ENCODE results near the gene AP1M1. TPM values are rescaled to one million over a fixed set of nuclear protein-coding genes. Genes with fewer than 3 reads are reported as not detected.
A peak's percentile ranks its signal among the peaks of the same experiment; 100 is the strongest.

Gene AP1M1
- total RNA-seq, 1 experiment from 2014 or later, result 102 TPM

GRCh38 chr19:16248380-16249023 is 50.8 kb downstream of the AP1M1 start:
- H3K4me3 ChIP-seq, result no peak overlapping the region
- DNase-seq, result no peak

GRCh38 chr19:16249826-16250404 is 52.2 kb downstream of the AP1M1 start:
- no peak for DNase-seq
- Histone ChIP-seq H3K4me1 (no peaks in the 10 kb centered on the region), H3K9me3 (replicated peaks) (no peaks in the 10 kb centered on the region; the same call in 1 of the 2 replicates), H3K27me3 (no peaks in the 10 kb centered on the region), H3K27ac (no peak overlapping the region), H3K4me3 (no peak overlapping the region), H3K36me3 (no peaks in the 10 kb centered on the region)

More at GRCh38 chr19:16248380-16249023, 50.8 kb downstream of the AP1M1 start:
- Histone ChIP-seq H3K4me1 (no peaks in the 10 kb centered on the region), H3K27me3 (no peaks in the 10 kb centered on the region), H3K36me3 (no peaks in the 10 kb centered on the region), H3K9me3 (replicated peaks) (no peaks in the 10 kb centered on the region), H3K27ac (no peak overlapping the region)

- Histone ChIP-seq H3K27me3 (no peaks in the 10 kb centered on the region), H3K27ac (no peak overlapping the region), H3K9me3 (replicated peaks) (no peaks in the 10 kb centered on the region; the same call in 1 of the 2 replicates), H3K4me3 (no peak overlapping the region), H3K4me1 (no peaks in the 10 kb centered on the region), H3K36me3 (no peaks in the 10 kb centered on the region)
- no peak for DNase-seq
These were observed 54.9 kb downstream of the AP1M1 start for GRCh38 chr19:16252459-16253205.

GRCh38 chr19:16254851-16255408 is 57.2 kb downstream of the AP1M1 start:
- Histone ChIP-seq H3K4me3 (no peak overlapping the region), H3K4me1 (no peaks in the 10 kb centered on the region), H3K9me3 (replicated peaks) (no peaks in the 10 kb centered on the region; the same call in 1 of the 2 replicates), H3K36me3 (no peaks in the 10 kb centered on the region), H3K27ac (no peak overlapping the region), H3K27me3 (no peaks in the 10 kb centered on the region)
- no peak for DNase-seq

GRCh38 chr19:16257509-16258002 is 59.8 kb downstream of the AP1M1 start:
- H3K4me1 ChIP-seq, result no peaks in the 10 kb centered on the region
- H3K36me3 ChIP-seq, result no peaks in the 10 kb centered on the region
- no peak overlapping the region for H3K4me3 ChIP-seq
- H3K27ac ChIP-seq, result no peak overlapping the region
- peaks cover 9% of the 10 kb centered on the region for H3K27me3 ChIP-seq
- no peak for DNase-seq
- H3K9me3 ChIP-seq (replicated peaks), result no peaks in the 10 kb centered on the region; the same call in 1 of the 2 replicates

GRCh38 chr19:16258440-16258903 is 60.8 kb downstream of the AP1M1 start:
- no peaks in the 10 kb centered on the region for H3K36me3 ChIP-seq
- H3K9me3 ChIP-seq (replicated peaks), result no peaks in the 10 kb centered on the region; the same call in 1 of the 2 replicates
- peak; percentile 61 to 65 for DNase-seq
- peak overlapping the region; percentile 36 for H3K27ac ChIP-seq
- H3K4me3 ChIP-seq, result 0 out of 2 replicates have a peak overlapping the region, but pooled peaks have one; percentile 0
- peaks cover 12% of the 10 kb centered on the region for H3K27me3 ChIP-seq
- no peaks in the 10 kb centered on the region for H3K4me1 ChIP-seq

- peaks cover 12% of the 10 kb centered on the region for H3K27me3 ChIP-seq
- H3K36me3 ChIP-seq, result no peaks in the 10 kb centered on the region
- no peak overlapping the region for H3K4me3 ChIP-seq
- H3K9me3 ChIP-seq (replicated peaks), result no peaks in the 10 kb centered on the region; the same call in 1 of the 2 replicates
- H3K4me1 ChIP-seq, result no peaks in the 10 kb centered on the region
- DNase-seq, result no peak
- no peak overlapping the region for H3K27ac ChIP-seq
These were observed 61.9 kb downstream of the AP1M1 start for GRCh38 chr19:16259385-16260159.

- Histone ChIP-seq H3K4me3 (no peak overlapping the region), H3K4me1 (no peaks in the 10 kb centered on the region), H3K36me3 (no peaks in the 10 kb centered on the region), H3K27me3 (peaks cover 12% of the 10 kb centered on the region), H3K9me3 (replicated peaks) (no peaks in the 10 kb centered on the region; the same call in 1 of the 2 replicates), H3K27ac (no peak overlapping the region)
- no peak for DNase-seq
These were observed 62.6 kb downstream of the AP1M1 start for GRCh38 chr19:16260160-16260811.

GRCh38 chr19:16260812-16261161 is 63.1 kb downstream of the AP1M1 start:
- Histone ChIP-seq H3K9me3 (replicated peaks) (no peaks in the 10 kb centered on the region; the same call in 1 of the 2 replicates), H3K4me3 (no peak overlapping the region), H3K36me3 (no peaks in the 10 kb centered on the region), H3K27me3 (peaks cover 12% of the 10 kb centered on the region), H3K27ac (no peak overlapping the region), H3K4me1 (no peaks in the 10 kb centered on the region)
- DNase-seq, result no peak

GRCh38 chr19:16261584-16262368 is 64.1 kb downstream of the AP1M1 start:
- no peak for DNase-seq

GRCh38 chr19:16262618-16263017 is 64.9 kb downstream of the AP1M1 start:
- no peak overlapping the region for H3K4me3 ChIP-seq
- DNase-seq, result no peak
- no peaks in the 10 kb centered on the region for H3K4me1 ChIP-seq
- no peaks in the 10 kb centered on the region; the same call in 1 of the 2 replicates for H3K9me3 ChIP-seq (replicated peaks)
- no peak overlapping the region for H3K27ac ChIP-seq
- H3K27me3 ChIP-seq, result peaks cover 16% of the 10 kb centered on the region
- H3K36me3 ChIP-seq, result no peaks in the 10 kb centered on the region

More at GRCh38 chr19:16261584-16262368, 64.1 kb downstream of the AP1M1 start:
- Histone ChIP-seq H3K4me3 (no peak overlapping the region), H3K36me3 (no peaks in the 10 kb centered on the region), H3K9me3 (replicated peaks) (no peaks in the 10 kb centered on the region; the same call in 1 of the 2 replicates), H3K27ac (no peak overlapping the region), H3K4me1 (no peaks in the 10 kb centered on the region), H3K27me3 (peaks cover 16% of the 10 kb centered on the region)

GRCh38 chr19:16263141-16263761 is 65.5 kb downstream of the AP1M1 start:
- Histone ChIP-seq H3K4me3 (no peak overlapping the region), H3K27me3 (peaks cover 16% of the 10 kb centered on the region), H3K27ac (no peak overlapping the region), H3K9me3 (replicated peaks) (no peaks in the 10 kb centered on the region; the same call in 1 of the 2 replicates), H3K36me3 (no peaks in the 10 kb centered on the region), H3K4me1 (no peaks in the 10 kb centered on the region)
- DNase-seq, result no peak

- H3K36me3 ChIP-seq, result no peaks in the 10 kb centered on the region
- H3K27ac ChIP-seq, result no peak overlapping the region
- no peaks in the 10 kb centered on the region; the same call in 1 of the 2 replicates for H3K9me3 ChIP-seq (replicated peaks)
- no peak overlapping the region for H3K4me3 ChIP-seq
- no peaks in the 10 kb centered on the region for H3K4me1 ChIP-seq
- DNase-seq, result no peak
- H3K27me3 ChIP-seq, result peaks cover 16% of the 10 kb centered on the region
These were observed 67.5 kb downstream of the AP1M1 start for GRCh38 chr19:16265205-16265604.

Data from SJCRH30 (cell line).